GM12878 (cell line): ENCODE measurements around the gene CCDC178. TPM values are rescaled to one million over a fixed set of nuclear protein-coding genes. Genes with fewer than 3 reads are reported as not detected.

Experiments
- ATAC-seq: fragments of 200-7000 bp; cut with Tn5 transposase; 3 replicates; pipeline ENCODE4 v1.9.1; 2020; ENCODE audit warnings: mild to moderate bottlenecking, moderate library complexity
- BruUV-seq: library from RNA; stranded (reverse); fragments of 400-500 nt; replicated peaks from 2 replicates; lab custom pipeline; 2021; lab: Mats Ljungman, UMichigan
- CTCF ChIA-PET: fragments of 300-600 bp; sonication (Branson Sonifier 250); formaldehyde crosslinking; extraction: SDS; loops from one replicate; lab custom pipeline; 2021; ENCODE audit warnings: inconsistent platforms; lab: Yijun Ruan, JAX
- POLR2A ChIA-PET: fragments of 350-600 bp; formaldehyde crosslinking; extraction: SDS; loops from one replicate; lab custom pipeline; 2021; ENCODE audit warnings: inconsistent platforms; lab: Charles Lee
- RAD21 ChIA-PET: fragments of 300-600 bp; sonication (Branson Sonifier 250); formaldehyde crosslinking; loops from one replicate; lab custom pipeline; 2023; ENCODE audit warnings: antibody characterized with exemption; ENCODE audit not compliant: unreplicated experiment; lab: Charles Lee
- SMC1A ChIA-PET: fragments of 300-600 bp; sonication (Branson Sonifier 250); formaldehyde crosslinking; loops from one replicate; lab custom pipeline; 2023; ENCODE audit not compliant: unreplicated experiment, uncharacterized antibody; lab: Charles Lee
- DNase-seq: peaks from one replicate; pipeline ENCODE4 v3.0.0-alpha.2; 2011; ENCODE audit warnings: low read depth, low spot score
- FAIRE-seq: peaks from 3 replicates; lab custom pipeline; 2011; peaks lifted over from hg19 to GRCh38; lab: Jason Lieb, UNC
- H2AFZ ChIP-seq: 2 replicates; pipeline ENCODE4 v1.6.0; 2011; ENCODE audit warnings: low read depth, low read length, control low read depth; ENCODE audit not compliant: control insufficient read depth
- H3K27ac ChIP-seq: 2 replicates; pipeline ENCODE4 v1.5.1; 2011; ENCODE audit warnings: control low read depth; ENCODE audit not compliant: control insufficient read depth, insufficient read depth
- H3K27me3 ChIP-seq, 2 experiments: replicated peaks in 1 of 2; 2 replicates each; pipeline versions ENCODE4 v1.6.0 to v1.6.1; 2011; ENCODE audit warnings: low read length in 1 of 2; ENCODE audit not compliant: control insufficient read depth in 2 of 2, insufficient read depth in 2 of 2
- H3K36me3 ChIP-seq, 2 experiments: 2 replicates each; pipeline ENCODE4 v1.5.1; 2011; ENCODE audit warnings: low read length in 1 of 2; ENCODE audit not compliant: control insufficient read depth in 2 of 2, insufficient read depth in 2 of 2
- H3K4me1 ChIP-seq: 2 replicates; pipeline ENCODE4 v1.6.1; 2011; ENCODE audit warnings: mild to moderate bottlenecking, low read length, moderate library complexity, mixed read lengths; ENCODE audit not compliant: control insufficient read depth, insufficient read depth
- H3K4me2 ChIP-seq: 2 replicates; pipeline ENCODE4 v1.6.0; 2011; ENCODE audit warnings: control low read depth; ENCODE audit not compliant: control insufficient read depth, insufficient read depth
- H3K4me3 ChIP-seq: fragments of 200-600 bp; sonication (generic); 2 replicates; pipeline ENCODE4 v1.5.1; 2016
- H3K79me2 ChIP-seq: 2 replicates; pipeline ENCODE4 v1.6.0; 2011; ENCODE audit warnings: low read length; ENCODE audit not compliant: control insufficient read depth, insufficient read depth
- H3K9ac ChIP-seq: 2 replicates; pipeline ENCODE4 v1.8.0; 2011; ENCODE audit warnings: low read length, control low read depth, mixed read lengths; ENCODE audit not compliant: control insufficient read depth, insufficient read depth
- H3K9me3 ChIP-seq: replicated peaks from 3 replicates; pipeline ENCODE4 v1.5.1; 2011; ENCODE audit warnings: mild to moderate bottlenecking, low read length; ENCODE audit not compliant: control insufficient read depth, insufficient read depth
- H4K20me1 ChIP-seq: 2 replicates; pipeline ENCODE4 v1.6.0; 2011; ENCODE audit not compliant: control insufficient read depth, insufficient read depth
- FOS ChIP-seq: IDR thresholded peaks from 3 replicates; pipeline ENCODE4 v1.6.1; 2011; ENCODE audit warnings: borderline replicate concordance; ENCODE audit not compliant: insufficient read length; ENCODE audit errors: extremely low read depth
- GATAD2B ChIP-seq: fragments of 450-650 bp; conservative IDR thresholded peaks from 2 replicates; pipeline ENCODE4 v1.6.1; 2017; ENCODE audit warnings: low read depth, mild to moderate bottlenecking, moderate library complexity
- RELA ChIP-seq: fragments of 450-650 bp; IDR thresholded peaks from 2 replicates; pipeline ENCODE4 v1.8.0; 2014; ENCODE audit warnings: borderline replicate concordance; ENCODE audit not compliant: partially characterized antibody
- REST ChIP-seq: IDR thresholded peaks from 2 replicates; pipeline ENCODE4 v1.6.1; 2012; ENCODE audit warnings: mild to moderate bottlenecking, low read depth, low read length
- SMAD5 ChIP-seq: IDR thresholded peaks from 2 replicates; pipeline ENCODE4 v1.6.1; 2016; ENCODE audit warnings: antibody characterized with exemption, low read depth
- SREBF1 ChIP-seq: IDR thresholded peaks from 2 replicates; pipeline ENCODE4 v1.6.1; 2012; ENCODE audit warnings: mild to moderate bottlenecking, low read length
- WRNIP1 ChIP-seq: IDR thresholded peaks from 2 replicates; pipeline ENCODE4 v1.6.1; 2011; ENCODE audit warnings: low read depth, low read length, improper control_type of control experiment, borderline replicate concordance
- ZNF217 ChIP-seq: fragments of 450-650 bp; IDR thresholded peaks from 2 replicates; pipeline ENCODE4 v1.6.1; 2017; ENCODE audit warnings: antibody characterized with exemption, mild to moderate bottlenecking
- ZNF687 ChIP-seq: fragments of 450-650 bp; IDR thresholded peaks from 2 replicates; pipeline ENCODE4 v1.6.1; 2017; ENCODE audit warnings: mild to moderate bottlenecking, moderate library complexity
- WGBS: methylation state at CpG from one replicate; pipeline ENCODE4 v1.1.6; 2016; ENCODE audit warnings: low lambda C conversion rate; ENCODE audit not compliant: insufficient replicate concordance, insufficient coverage; ENCODE audit errors: missing lambda C conversion rate; 5-methylcytosine and 5-hydroxymethylcytosine counted together
- in situ Hi-C: fragments of 300-500 bp; cut with MboI; formaldehyde crosslinking; loops from 9 replicates; pipeline ENCODE4 v1.14.3; 2018; ENCODE audit warnings: mixed read lengths
- intact Hi-C: fragments of 100-400 bp; cut with micrococcal nuclease; formaldehyde crosslinking; loops from one replicate; pipeline ENCODE4 v1.14.2; 2022; ENCODE audit not compliant: unreplicated experiment
- polyA plus RNA-seq, 11 experiments: library from polyadenylated mRNA; depleted of rRNA in 4 of 11; unstranded in 6 of 11; stranded (reverse) in 5 of 11; fragments of >200 nt; fragmentation: Nextera tagmentation in 4 of 11; fragmentation: Illumina TruSeq in 1 of 11; extraction: Ambion mirVana in 4 of 11; extraction: Trizol in 1 of 11; gene quantifications; 1 replicate in 1 of 11; 2 replicates in 10 of 11; pipeline versions ENCODE4 v1.2.1 to v1.2.3, GENCODE V29; 2011 to 2016; ENCODE audit warnings: inconsistent platforms in 2 of 11, missing spikeins in 2 of 11, low read depth in 1 of 11
- total RNA-seq, 4 experiments: library from RNA; depleted of rRNA in 3 of 4; stranded (reverse); fragments of >200 nt in 3 of 4; fragmentation: Illumina TruSeq in 1 of 4; extraction: Trizol in 1 of 4; gene quantifications; 2 replicates each; pipeline versions ENCODE4 v1.2.1 to v1.2.3, GENCODE V29; 2013 to 2021

Gene CCDC178
- total and polyA plus RNA-seq, 10 of the 15 experiments (the other 5 are each of a cell fraction or from before 2014, with no cell fraction given): 0.04 TPM; not detected in 9

GRCh38 chr18:32907648-32908423, 532.7 kb downstream of the CCDC178 start:
- FAIRE-seq (no peak), DNase-seq (no peak), ATAC-seq (no peak)
- 57% methylated on average over 12 of the region's 12 CpGs for WGBS
- Histone ChIP-seq H3K4me2 (no peak overlapping the region), H3K27ac (no peak overlapping the region), H2AFZ (no peak overlapping the region), H3K36me3 (no peaks in the 10 kb centered on the region), H3K9ac (no peak overlapping the region), H3K4me3 (no peak overlapping the region), H4K20me1 (no peaks in the 10 kb centered on the region), H3K79me2 (no peaks in the 10 kb centered on the region), H3K9me3 (no peaks in the 10 kb centered on the region), H3K27me3 (no peaks in the 10 kb centered on the region), H3K4me1 (no peaks in the 10 kb centered on the region)
- TF ChIP-seq RELA (no peak), ZNF687 (no peak), WRNIP1 (no peak), REST (no peak), SMAD5 (no peak), FOS (no peak), ZNF217 (no peak), GATAD2B (no peak), SREBF1 (no peak)
- ChIA-PET SMC1A (no interaction called here), RAD21 (no interaction called here), CTCF (no interaction called here), POLR2A (no interaction called here)
- in situ Hi-C loops: no loop called here
- no TSS peak for BruUV-seq
- intact Hi-C loops: no loop called here
